SK-N-MC (cell line): ENCODE results near the gene SLC4A3.

ENCODE experiments used
- EZH2 ChIP-seq: fragments of 200-600 bp; sonication (generic); IDR thresholded peaks from one replicate; pipeline ENCODE4 v1.6.1; 2017; ENCODE audit warnings: antibody characterized with exemption
- POLR2AphosphoS5 ChIP-seq: IDR thresholded peaks from 2 replicates; pipeline ENCODE4 v1.6.1; 2012; ENCODE audit warnings: mild to moderate bottlenecking, low read depth, low read length, borderline replicate concordance

DNA sequence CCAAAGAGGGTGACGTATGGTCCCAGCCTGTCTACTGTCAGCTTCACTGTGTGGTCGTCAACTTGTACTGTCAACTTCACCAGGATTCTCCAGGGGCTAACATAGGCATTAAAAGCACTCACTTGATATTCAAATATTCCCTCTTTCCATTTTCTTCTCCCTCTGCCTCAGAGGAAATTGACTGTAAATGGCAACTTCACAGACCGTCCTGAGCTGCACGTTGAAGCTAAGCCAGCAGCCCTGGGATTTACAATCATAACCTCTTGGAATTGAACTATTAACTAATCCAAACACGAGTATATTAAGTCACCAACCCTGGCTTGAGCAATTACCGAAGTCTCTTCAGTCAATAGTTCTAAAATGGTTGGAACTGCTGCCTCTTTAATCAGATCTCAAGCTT, 38.5 kb downstream of the SLC4A3 start:
- TF ChIP-seq EZH2: no peak
- TF ChIP-seq POLR2AphosphoS5: no peak
